ENCODE measurements around the gene CNPPD1.

The CNPPD1 gene

GRCh38 chr2:219160186-219161017 lies 16.3 kb downstream of the CNPPD1 start, which contains the start of gene NHEJ1:
Gene NHEJ1, minus strand, starts transcription at chr2:219160815. Its CDS starts 2,453 bp downstream, at chr2:219158362.
- DNase-seq (ENCODE audit: low spot score) = peak; percentile 87

GRCh38 chr2:219159771-219160185 lies 16.9 kb downstream of the CNPPD1 start:
- DNase-seq (ENCODE audit: low spot score) = no peak

- no peak for DNase-seq (ENCODE audit: low spot score)
Measured at GRCh38 chr2:219158586-219158985, 18.1 kb downstream of the CNPPD1 start.

- no peak for DNase-seq (ENCODE audit: low spot score)
Measured at GRCh38 chr2:219158025-219158424, 18.7 kb downstream of the CNPPD1 start.

- DNase-seq (ENCODE audit: low spot score) = no peak
Measured at GRCh38 chr2:219157396-219157795, 19.3 kb downstream of the CNPPD1 start.

- DNase-seq (ENCODE audit: low spot score) = peak; percentile 69
Measured at GRCh38 chr2:219155054-219155644, 21.6 kb downstream of the CNPPD1 start.

GRCh38 chr2:219149667-219150066 lies 27.1 kb downstream of the CNPPD1 start:
- DNase-seq (ENCODE audit: low spot score) = no peak

- no peak for DNase-seq (ENCODE audit: low spot score)
Measured at GRCh38 chr2:219142329-219142728, 34.4 kb downstream of the CNPPD1 start.

- no peak for DNase-seq (ENCODE audit: low spot score)
Measured at GRCh38 chr2:219140722-219141121, 36.0 kb downstream of the CNPPD1 start.

GRCh38 chr2:219133976-219134375 lies 42.7 kb downstream of the CNPPD1 start:
- DNase-seq (ENCODE audit: low spot score) = no peak

- no peak for DNase-seq (ENCODE audit: low spot score)
Measured at GRCh38 chr2:219131744-219132143, 45.0 kb downstream of the CNPPD1 start.

GRCh38 chr2:219131327-219131726 lies 45.4 kb downstream of the CNPPD1 start:
- no peak for DNase-seq (ENCODE audit: low spot score)

- no peak for DNase-seq (ENCODE audit: low spot score)
Measured at GRCh38 chr2:219129589-219129988, 47.1 kb downstream of the CNPPD1 start.

GRCh38 chr2:219128396-219128795 lies 48.3 kb downstream of the CNPPD1 start:
- DNase-seq (ENCODE audit: low spot score) = no peak

GRCh38 chr2:219127037-219127635 lies 49.6 kb downstream of the CNPPD1 start:
- DNase-seq (ENCODE audit: low spot score) = no peak

GRCh38 chr2:219126555-219126954 lies 50.2 kb downstream of the CNPPD1 start:
- DNase-seq (ENCODE audit: low spot score) = no peak

GRCh38 chr2:219125886-219126270 lies 50.8 kb downstream of the CNPPD1 start:
- DNase-seq (ENCODE audit: low spot score) = no peak

GRCh38 chr2:219125225-219125885 lies 51.4 kb downstream of the CNPPD1 start:
- no peak for DNase-seq (ENCODE audit: low spot score)

- no peak for DNase-seq (ENCODE audit: low spot score)
Measured at GRCh38 chr2:219124381-219125110, 52.2 kb downstream of the CNPPD1 start.

GRCh38 chr2:219123356-219124135 lies 53.2 kb downstream of the CNPPD1 start:
- DNase-seq (ENCODE audit: low spot score) = no peak

Measured in kidney capillary endothelial cell (primary cell).